GM19452 (cell line): ENCODE measurements around the gene RASSF1.

Experiments used
- ATAC-seq: cut with Tn5 transposase; IDR thresholded peaks from one replicate; pipeline ENCODE4 v1.9.1; 2021; ENCODE audit not compliant: unreplicated experiment

RASSF1 gene

GRCh38 chr3:50340448-50341329, at the start of gene RASSF1:
RASSF1 (minus strand) TSS chr3:50340836; CDS start chr3:50340805, 31 bp downstream.
- ATAC-seq: no peak

- ATAC-seq: no peak
Observed at GRCh38 chr3:50389414-50389767, 48.8 kb upstream of the RASSF1 start.

GRCh38 chr3:50388720-50389413, 48.2 kb upstream of the RASSF1 start:
- ATAC-seq: no peak

GRCh38 chr3:50388016-50388719, 47.5 kb upstream of the RASSF1 start:
- ATAC-seq: no peak

- no peak for ATAC-seq
Observed at GRCh38 chr3:50385754-50386153, 45.1 kb upstream of the RASSF1 start.

GRCh38 chr3:50383750-50384149, 43.1 kb upstream of the RASSF1 start:
- no peak for ATAC-seq

GRCh38 chr3:50382722-50383121, 42.1 kb upstream of the RASSF1 start:
- ATAC-seq: no peak

- ATAC-seq: no peak
Observed at GRCh38 chr3:50381383-50381782, 40.7 kb upstream of the RASSF1 start.

GRCh38 chr3:50380405-50381085, 39.9 kb upstream of the RASSF1 start:
- no peak for ATAC-seq

GRCh38 chr3:50378757-50379156, 38.1 kb upstream of the RASSF1 start:
- ATAC-seq: no peak

GRCh38 chr3:50378024-50378423, 37.4 kb upstream of the RASSF1 start:
- ATAC-seq: no peak

- no peak for ATAC-seq
Observed at GRCh38 chr3:50375258-50375931, 34.8 kb upstream of the RASSF1 start.

GRCh38 chr3:50374363-50375257, 34.0 kb upstream of the RASSF1 start:
- ATAC-seq: no peak

GRCh38 chr3:50373146-50374051, 32.8 kb upstream of the RASSF1 start:
- no peak for ATAC-seq

- ATAC-seq: no peak
Observed at GRCh38 chr3:50372349-50372748, 31.7 kb upstream of the RASSF1 start.

GRCh38 chr3:50371133-50371685, 30.6 kb upstream of the RASSF1 start:
- no peak for ATAC-seq

- ATAC-seq: no peak
Observed at GRCh38 chr3:50370594-50370993, 30.0 kb upstream of the RASSF1 start.

GRCh38 chr3:50369012-50369670, 28.5 kb upstream of the RASSF1 start:
- no peak for ATAC-seq
